ENCODE data around the gene AGAP1. TPM values are rescaled to one million over a fixed set of nuclear protein-coding genes. Genes with fewer than 3 reads are reported as not detected.

The AGAP1 gene
- total RNA-seq, 1 donor from 2014 or later, result 21.1 TPM

DNA sequence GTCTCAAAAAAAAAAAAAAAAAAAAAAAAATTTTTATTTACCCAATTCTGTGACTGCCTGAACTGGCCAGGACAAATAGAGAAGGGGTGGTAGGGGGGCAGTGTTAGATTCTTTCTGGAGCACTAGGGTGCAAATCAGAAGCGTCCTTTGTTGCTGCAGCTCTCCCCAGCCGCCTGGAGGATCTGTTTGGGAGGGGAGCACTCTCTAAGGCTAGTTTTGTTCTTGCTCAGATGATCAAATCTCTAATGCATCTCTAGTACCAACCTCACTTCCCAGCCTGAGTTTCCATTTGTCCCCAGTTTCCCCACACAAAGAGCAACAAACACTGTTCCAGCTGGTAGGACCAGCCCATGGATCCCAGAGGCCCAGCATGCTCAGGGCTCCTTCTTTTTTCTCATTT, 591.4 kb downstream of the AGAP1 start:
- no peak overlapping the region for H3K4me3 ChIP-seq
- intact Hi-C loops (cut with DNase I), result no loop called here
- H3K36me3 ChIP-seq, result no peaks in the 10 kb centered on the region
- no peaks in the 10 kb centered on the region for H3K4me1 ChIP-seq
- TF ChIP-seq POLR2AphosphoS5 (IDR thresholded peaks at IDR 0.05; ENCODE audit: insufficient read depth in 1 of 2, low read depth in 1 of 2), result no peak
- no peaks in the 10 kb centered on the region for H3K9me3 ChIP-seq
- H3K27ac ChIP-seq, result no peak overlapping the region
- no peaks in the 10 kb centered on the region for H3K27me3 ChIP-seq
- no peak for DNase-seq (ENCODE audit: extremely low spot score in 2 of 2)

DNA sequence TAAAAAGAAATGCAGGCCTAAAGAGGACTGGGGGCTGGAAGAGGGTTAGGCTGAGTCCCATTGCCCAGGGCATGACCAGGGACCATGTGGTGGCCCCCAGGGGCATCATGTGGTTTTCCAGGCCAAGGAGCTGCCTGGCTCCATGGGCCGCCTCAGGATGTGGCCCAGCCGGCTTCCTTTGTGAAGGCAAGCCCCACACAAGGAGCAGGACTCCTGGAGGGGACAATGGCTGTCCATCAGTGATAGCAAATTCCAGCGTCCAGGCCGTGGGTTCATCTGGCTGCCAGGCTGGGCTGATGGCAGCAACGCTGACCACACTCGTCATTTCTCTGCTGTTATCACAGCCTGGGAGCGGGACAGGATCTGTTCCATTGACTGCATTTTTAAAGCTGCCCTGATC, 591.8 kb downstream of the AGAP1 start:
- intact Hi-C loops (cut with DNase I), result no loop called here
- no peak for DNase-seq (ENCODE audit: extremely low spot score in 2 of 2)
- no peaks in the 10 kb centered on the region for H3K9me3 ChIP-seq
- H3K36me3 ChIP-seq, result no peaks in the 10 kb centered on the region
- no peaks in the 10 kb centered on the region for H3K4me1 ChIP-seq
- no peak overlapping the region for H3K27ac ChIP-seq
- H3K27me3 ChIP-seq, result no peaks in the 10 kb centered on the region
- no peak for TF ChIP-seq POLR2AphosphoS5 (IDR thresholded peaks at IDR 0.05; ENCODE audit: insufficient read depth in 1 of 2, low read depth in 1 of 2)
- TF ChIP-seq, protein P1, sequence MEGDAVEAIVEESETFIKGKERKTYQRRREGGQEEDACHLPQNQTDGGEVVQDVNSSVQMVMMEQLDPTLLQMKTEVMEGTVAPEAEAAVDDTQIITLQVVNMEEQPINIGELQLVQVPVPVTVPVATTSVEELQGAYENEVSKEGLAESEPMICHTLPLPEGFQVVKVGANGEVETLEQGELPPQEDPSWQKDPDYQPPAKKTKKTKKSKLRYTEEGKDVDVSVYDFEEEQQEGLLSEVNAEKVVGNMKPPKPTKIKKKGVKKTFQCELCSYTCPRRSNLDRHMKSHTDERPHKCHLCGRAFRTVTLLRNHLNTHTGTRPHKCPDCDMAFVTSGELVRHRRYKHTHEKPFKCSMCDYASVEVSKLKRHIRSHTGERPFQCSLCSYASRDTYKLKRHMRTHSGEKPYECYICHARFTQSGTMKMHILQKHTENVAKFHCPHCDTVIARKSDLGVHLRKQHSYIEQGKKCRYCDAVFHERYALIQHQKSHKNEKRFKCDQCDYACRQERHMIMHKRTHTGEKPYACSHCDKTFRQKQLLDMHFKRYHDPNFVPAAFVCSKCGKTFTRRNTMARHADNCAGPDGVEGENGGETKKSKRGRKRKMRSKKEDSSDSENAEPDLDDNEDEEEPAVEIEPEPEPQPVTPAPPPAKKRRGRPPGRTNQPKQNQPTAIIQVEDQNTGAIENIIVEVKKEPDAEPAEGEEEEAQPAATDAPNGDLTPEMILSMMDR (IDR thresholded peaks at IDR 0.05), result no peak
- TF ChIP-seq POLR2A (IDR thresholded peaks at IDR 0.05), result no peak
- no peak overlapping the region for H3K4me3 ChIP-seq

DNA sequence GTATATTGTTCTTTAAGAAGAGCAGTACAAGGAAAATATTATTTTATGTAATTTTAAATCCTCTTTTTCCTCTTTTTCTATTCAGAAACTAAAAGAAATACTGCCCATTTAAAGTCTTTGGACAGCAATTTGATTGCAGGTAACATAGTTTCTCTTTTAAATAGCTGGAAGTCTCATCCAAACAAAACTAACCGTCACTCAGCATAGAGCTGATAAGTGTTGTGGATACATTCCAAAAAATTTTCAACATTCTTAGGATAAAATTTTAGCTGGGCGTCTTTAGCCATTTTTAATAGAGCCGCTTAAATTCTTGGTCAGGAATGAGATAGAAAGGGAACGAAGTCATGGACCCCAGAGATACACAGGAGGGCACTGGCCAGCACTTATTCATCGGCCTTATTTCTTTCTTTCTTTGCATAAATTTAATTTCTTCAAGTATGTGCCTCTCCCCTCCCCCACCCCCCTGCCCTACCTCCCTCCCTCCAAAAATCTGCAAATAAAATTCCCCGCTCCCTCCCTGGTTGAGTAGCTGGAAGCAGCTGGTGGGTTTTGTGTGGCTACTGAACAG, 592.6 kb downstream of the AGAP1 start:
- intact Hi-C loops (cut with DNase I), result no loop called here
- no peak overlapping the region for H3K4me3 ChIP-seq
- DNase-seq (ENCODE audit: extremely low spot score in 2 of 2), result no peak
- H3K36me3 ChIP-seq, result no peaks in the 10 kb centered on the region
- no peaks in the 10 kb centered on the region for H3K27me3 ChIP-seq
- TF ChIP-seq POLR2A (IDR thresholded peaks at IDR 0.05), result no peak
- H3K4me1 ChIP-seq, result no peaks in the 10 kb centered on the region
- no peaks in the 10 kb centered on the region for H3K9me3 ChIP-seq
- H3K27ac ChIP-seq, result no peak overlapping the region

DNA sequence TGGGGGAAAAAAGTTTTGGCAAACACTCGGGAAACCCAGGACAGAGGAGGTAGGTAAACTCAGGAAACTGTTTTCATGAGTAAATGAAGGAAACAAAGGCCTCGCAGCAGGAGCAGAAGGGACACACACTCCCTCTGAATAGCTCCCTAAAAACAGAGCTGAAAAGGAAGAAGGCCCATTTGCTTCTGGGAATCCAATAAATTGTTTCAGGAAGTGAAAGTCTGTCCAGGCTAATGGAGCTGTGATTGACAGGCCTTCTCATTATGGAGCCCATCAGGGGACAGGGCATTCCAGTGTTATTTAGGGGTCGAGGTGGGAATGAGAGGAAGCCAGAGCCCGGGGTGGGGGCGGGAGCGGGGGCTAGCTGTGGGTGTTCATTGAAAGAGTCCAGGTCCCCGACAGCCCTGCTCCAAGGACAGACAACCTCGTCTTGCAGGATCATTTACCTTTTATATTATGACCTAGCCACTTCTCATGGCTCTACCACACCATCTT, 593.2 kb downstream of the AGAP1 start:
- intact Hi-C loops (cut with DNase I), result no loop called here

DNA sequence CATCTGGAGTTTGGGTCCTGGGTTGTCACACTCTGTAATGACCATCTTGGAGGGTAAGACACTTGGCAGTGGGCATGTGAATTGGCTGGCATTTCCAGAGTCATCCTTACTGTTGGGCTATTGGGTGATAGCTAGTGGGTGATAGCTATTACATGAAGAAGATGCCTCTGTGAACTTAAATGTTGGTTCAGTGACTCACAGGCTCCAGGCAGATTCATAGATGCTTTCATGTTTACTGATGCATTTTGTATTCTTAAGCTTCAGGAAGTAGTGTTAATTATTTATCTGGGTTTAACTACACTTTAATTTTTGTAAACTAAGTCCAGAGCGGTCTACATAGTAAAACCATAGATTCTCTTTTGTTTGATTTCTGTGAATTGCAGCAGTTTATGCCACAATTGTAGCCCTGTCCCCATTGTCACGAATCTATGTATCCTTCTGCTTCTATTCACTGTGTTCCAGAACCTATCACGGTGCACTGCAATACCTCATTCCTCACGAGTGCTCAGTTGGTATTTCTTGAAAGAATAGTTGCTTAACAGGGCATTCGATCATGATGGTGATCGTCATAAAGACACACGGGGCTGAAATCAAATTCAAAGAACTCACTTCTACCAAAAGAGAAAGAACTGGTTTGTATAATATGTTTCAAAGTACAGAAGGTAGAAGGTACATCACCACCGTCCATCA, 594.7 kb downstream of the AGAP1 start:
- intact Hi-C loops (cut with DNase I), result no loop called here
- Histone ChIP-seq H3K4me1 (no peaks in the 10 kb centered on the region), H3K36me3 (no peaks in the 10 kb centered on the region), H3K4me3 (no peak overlapping the region), H3K27ac (no peak overlapping the region), H3K27me3 (no peaks in the 10 kb centered on the region), H3K9me3 (no peaks in the 10 kb centered on the region)
- no peak for DNase-seq (ENCODE audit: extremely low spot score in 2 of 2)
- no peak for TF ChIP-seq POLR2A (IDR thresholded peaks at IDR 0.05)
- no peak for TF ChIP-seq POLR2AphosphoS5 (IDR thresholded peaks at IDR 0.05; ENCODE audit: insufficient read depth in 1 of 2, low read depth in 1 of 2)
- TF ChIP-seq, protein P1 (IDR thresholded peaks at IDR 0.05), result no peak

More for the DNA sequence above, 593.2 kb downstream of the AGAP1 start:
- H3K36me3 ChIP-seq, result no peaks in the 10 kb centered on the region
- no peak overlapping the region for H3K4me3 ChIP-seq
- no peak for DNase-seq (ENCODE audit: extremely low spot score in 2 of 2)
- no peaks in the 10 kb centered on the region for H3K27me3 ChIP-seq
- TF ChIP-seq, protein P1 (IDR thresholded peaks at IDR 0.05), result no peak
- TF ChIP-seq POLR2AphosphoS5 (IDR thresholded peaks at IDR 0.05; ENCODE audit: insufficient read depth in 1 of 2, low read depth in 1 of 2) (no peak), POLR2A (IDR thresholded peaks at IDR 0.05) (no peak)
- H3K9me3 ChIP-seq, result no peaks in the 10 kb centered on the region
- no peaks in the 10 kb centered on the region for H3K4me1 ChIP-seq
- H3K27ac ChIP-seq, result no peak overlapping the region

Measured in vagina (tissue), 2 donors.